NCI-H2171 treated with DMSO at 0.1 percent for 48 hours (cell line): ENCODE results near the gene SSH2.

Experiments
- DNase-seq: peaks from one replicate; lab custom pipeline; 2025; lab: John Stamatoyannopoulos, UW

Gene SSH2

DNA sequence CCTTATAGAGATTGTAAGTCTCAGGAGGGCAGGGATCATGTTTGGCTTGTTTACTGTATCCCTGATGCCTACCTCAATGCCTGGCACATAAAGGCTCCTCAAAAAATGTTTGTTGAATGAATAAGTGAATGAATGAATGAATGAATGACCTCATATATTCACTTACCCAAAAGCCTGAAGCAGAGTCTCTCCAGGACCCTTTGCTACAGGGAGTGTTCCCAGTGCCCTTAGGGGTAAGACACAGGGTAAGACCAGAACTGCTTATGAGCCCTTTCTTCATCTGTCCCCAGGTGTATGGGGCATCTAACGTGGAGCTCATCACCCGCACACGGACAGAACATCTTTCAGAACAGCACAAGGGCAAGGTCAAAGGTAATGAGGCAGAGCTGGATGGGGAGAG is 319.6 kb downstream of the SSH2 start:
- DNase-seq, result no peak

DNA sequence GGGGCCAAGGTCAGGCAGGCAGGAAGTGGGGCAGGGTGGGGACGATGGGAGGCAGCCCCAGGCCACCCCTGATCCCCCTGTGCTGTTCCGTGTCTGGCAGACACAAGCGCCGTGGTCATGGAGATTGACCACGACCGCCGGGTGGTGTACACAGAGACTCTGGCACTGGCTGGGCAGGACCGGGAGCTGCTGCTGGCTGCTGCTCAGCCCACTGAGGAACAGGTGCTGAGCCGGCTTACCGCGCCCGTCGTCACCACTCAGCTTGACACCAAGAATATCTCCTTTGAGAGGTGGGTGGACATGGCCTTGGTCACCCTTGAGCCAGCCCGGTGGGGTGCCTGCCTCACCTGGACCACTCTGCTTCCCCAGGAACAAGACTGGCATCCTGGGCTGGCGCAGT is 321.0 kb downstream of the SSH2 start:
- DNase-seq, result no peak

DNA sequence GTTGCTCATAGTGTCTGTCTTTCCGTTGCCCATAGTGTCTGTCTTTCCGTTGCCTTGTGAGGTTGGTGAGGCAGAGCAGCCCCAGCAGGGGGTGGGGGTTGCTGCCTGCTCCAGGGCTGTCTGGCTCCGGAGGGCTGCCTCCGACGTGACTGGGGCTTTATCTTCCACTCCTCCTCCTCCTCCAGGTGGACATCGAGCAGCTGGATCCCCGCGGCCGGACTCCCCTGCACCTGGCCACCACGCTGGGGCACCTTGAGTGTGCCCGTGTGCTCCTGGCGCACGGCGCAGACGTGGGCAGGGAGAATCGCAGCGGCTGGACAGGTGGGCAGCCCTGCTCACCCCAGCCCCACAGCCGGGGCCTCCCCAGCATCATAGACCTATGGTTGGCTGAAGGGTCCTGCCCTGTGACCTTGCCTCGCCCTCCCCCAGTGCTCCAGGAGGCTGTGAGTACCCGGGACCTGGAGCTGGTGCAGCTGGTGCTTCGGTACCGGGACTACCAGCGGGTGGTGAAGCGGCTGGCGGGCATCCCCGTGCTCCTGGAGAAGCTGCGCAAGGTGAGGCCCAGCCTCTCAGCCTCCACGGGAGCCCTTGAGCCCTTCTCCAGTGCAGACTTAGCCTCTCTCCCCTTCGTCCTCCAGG is 322.4 kb downstream of the SSH2 start:
- DNase-seq, result no peak

DNA sequence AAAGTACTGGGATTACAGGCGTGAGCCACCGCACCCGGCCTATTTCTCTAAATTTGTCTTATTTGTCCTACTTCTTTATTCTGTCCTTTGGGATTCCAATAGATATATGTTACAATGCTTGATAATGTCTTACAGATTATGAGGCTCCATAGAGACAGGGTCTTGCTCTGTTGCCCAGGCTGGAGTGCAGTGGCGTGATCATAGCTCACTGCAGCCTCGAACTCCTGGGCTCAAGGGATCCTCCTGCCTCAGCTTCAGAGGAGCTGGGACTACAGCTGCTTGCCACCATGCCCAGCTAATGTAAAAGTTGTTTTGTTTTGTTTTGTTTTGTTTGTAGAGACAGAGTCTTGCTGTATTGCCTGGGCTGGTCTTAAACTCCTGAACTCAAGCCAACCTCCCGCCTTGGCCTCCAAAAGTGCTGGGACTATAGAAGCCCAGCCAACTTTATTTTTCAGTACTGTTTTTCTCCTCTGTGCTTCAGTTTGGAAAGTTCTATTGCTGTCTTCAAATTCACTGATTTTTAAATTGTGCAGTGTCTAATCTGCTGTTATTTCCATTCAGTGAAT is 326.8 kb downstream of the SSH2 start:
- DNase-seq, result no peak

DNA sequence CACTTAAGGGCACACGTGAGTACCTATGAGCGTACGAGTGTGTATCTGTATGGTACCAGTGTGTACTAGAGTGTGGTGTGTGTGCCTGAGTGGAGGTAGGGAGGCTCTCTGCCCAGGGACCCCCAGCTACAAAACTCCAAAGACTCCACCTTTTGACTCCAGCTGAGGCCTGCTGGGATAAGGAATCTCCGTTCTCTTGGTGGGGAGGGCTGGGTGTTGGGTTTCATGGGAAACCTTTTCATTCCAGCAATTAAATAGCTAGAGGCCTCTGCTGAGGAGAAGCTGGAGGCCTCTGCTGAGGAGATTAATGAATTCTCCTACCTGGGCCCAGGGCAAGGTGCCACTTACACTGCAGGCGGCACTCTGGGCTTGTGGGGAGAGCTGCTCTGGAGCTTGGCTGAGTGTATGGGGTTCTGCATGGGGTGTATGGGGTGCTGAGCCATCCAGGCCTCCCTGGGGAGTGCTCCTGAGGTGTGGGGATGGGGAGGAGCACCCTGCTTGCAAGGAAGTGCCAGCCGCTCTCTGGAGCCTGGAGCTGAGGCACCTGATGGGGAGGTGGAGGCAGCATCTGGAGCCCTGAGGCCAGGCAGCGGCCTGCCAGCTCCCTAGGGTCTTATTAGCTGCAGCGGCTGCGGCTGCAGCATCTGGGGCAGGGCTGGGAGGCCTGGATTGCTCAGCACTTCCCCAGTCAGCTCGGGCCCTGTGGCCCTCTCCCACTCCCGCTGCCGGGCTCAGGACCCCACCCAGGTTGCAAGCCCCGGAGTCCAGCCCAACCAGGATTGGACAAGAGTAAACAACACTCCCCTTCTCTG is 332.5 kb downstream of the SSH2 start:
- peak; percentile 94 for DNase-seq

DNA sequence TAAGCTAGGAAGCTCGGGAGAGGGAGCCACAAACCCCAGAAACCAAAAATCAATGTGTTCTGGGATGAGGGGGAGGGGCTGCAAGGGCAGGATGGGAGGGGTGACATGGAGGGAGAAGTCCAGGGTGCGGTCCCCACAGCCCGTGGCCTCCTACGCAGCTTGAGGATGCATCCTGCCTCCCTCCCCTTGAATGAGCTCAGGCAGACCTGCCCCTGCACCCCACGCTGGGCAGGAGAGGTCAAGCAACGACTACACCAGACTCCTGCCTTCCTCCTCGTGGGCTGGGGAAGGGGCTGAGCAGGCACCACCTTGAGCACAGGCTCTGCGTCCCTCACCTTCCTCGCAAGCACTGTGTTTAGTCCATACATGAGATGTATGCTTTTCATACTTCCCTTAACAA is 333.2 kb downstream of the SSH2 start:
- DNase-seq, result no peak

DNA sequence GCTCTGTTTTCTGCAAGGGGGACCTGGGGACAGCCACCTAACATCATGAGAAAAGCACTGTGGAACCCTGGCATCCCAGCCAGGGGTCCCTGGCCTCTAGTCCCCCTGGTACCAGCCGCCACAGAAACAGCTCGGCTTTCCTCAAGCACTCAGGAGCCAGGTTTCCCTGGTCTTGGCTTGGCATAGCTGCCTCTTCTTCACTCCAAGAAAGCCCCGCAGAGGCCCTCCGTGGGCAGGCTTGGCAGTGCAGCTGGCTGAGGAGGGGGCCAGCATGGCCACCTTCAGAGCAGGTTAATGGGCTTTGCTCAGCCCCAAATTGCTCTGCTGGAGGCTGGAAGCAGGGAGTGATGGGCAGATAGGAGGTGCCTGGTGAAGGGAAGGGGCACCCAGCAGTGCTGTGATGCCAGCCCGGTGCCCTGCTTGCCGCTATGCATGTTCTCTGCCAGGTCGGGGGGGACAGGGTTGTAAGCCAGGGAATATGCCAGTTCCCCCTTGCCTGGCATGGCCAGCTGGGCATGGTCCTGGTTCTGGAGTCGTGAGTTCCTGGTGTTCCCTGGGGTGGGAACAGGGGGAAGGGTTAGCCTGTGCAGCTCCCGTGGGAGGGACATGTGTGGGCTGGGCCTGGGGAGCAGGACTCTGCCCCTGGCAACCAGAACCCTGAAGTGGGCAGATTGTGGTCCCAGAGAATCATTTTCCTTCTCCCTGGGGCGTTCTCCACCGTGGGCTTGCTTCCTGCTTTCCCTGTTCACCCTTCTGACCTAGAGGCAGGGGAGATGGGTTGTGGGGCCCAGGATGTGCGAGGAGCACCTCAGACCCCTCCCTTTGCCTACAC is 333.9 kb downstream of the SSH2 start:
- no peak for DNase-seq

DNA sequence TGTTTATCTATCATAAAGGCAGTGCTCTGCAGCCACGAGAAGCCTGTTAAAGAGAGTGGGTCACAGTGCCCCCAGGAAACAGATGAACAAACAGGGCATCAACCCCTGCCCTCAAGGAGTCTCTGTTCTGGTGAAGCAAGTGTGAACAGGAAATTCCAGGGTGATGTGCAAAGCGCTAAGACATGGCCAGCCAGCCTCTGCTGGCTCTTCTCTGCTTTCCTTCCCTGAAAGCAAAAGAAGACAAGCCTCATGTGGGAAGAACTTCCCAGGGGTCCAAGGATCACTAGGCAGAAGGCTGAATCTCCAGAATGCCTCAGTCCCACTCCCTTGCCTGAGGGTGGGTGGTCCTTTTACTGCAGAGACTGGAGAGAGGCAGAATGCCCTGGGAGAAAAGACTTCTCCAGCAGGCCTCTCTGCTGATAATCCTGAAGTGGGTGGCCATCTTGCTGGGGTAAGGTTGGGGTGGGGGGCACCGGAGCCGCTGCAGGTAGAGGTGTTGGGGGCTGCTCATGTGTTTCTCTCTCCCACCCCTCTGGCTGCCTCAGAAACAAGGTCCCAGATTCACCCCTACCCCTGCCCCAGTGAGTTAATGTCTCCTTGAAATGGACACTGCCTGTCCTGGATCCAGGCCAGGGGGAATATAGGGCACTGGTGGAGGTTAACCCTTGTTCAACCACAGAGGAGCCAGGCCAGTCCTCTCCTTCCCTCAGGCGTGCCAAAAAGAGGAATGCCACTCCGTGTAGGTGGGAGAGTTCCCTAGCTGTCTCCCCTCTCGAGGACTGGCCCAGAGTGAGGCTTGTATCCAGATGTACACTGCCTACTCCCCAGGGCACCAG is 334.7 kb downstream of the SSH2 start:
- no peak for DNase-seq

DNA sequence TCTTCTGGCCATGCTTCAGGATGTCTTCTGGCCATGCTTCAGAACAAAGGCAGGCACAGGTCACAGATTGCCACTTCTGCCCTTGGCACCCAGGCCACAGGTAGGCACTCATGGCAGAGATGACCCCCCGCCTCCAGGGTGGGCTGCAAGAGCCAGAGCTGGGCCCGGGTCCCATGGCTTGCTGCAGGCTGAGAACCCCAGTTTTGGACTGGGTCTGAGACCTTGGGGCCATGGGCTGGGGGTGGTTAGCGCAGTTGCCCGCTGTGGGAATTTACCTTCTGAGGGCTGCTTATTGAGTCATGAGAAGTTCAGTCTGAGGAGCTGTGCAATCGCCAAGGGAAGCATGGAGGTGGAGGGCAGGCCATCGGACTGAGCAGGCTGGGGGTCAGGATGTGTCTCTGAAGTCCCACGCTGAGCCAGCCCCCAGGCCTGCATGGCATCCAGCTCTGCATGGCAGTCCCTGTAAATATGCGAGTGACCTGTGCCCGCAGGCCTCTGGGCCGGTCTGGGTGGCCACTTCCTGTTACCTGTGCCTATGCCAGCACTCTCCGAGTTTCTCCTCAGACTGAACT is 335.4 kb downstream of the SSH2 start:
- no peak for DNase-seq

DNA sequence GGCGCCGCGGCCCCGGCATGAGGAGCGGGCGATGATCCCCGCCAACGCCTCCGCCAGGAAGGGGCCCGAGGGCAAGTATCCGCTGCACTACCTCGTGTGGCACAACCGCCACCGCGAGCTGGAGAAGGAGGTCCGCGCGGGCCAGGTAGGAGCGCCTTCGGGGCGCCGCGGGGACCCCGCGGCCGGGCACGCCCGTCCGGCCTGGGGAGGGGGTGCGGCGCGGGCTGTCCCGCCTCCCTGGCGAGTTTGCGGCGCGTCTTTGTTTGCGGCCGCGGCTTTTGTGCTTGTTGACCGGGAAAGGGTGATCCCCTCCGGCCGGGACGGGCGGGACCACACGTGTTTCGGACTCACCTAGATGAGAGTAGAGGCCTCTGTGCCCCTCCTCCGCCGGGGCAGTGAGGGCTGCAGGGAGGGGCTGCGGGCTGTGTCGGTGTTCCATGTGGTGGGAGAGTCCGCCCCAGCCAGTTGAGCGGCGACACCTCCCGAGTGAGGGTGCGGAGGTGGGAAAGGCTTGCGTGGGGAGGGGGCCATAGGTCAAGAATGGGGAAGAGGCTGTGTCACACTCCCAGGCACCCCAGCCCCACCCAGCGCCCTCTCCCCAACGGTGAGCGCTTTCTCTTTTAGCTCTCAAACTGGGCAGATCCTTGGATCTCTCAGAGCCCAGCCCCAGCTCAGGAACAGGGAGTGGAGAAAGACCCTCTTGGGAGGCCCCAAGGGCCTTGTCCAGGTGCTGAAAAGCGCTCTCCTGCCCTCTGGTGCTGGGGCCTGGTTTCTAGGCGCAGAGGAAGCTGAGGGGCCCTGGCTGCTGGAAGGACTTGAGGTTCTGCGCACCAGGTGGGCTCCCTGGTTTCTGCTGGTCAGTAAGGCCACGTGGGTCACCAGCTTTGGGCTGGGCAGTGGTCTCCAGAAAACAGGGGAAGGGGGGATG is 336.2 kb downstream of the SSH2 start:
- DNase-seq, result peak; percentile 51

DNA sequence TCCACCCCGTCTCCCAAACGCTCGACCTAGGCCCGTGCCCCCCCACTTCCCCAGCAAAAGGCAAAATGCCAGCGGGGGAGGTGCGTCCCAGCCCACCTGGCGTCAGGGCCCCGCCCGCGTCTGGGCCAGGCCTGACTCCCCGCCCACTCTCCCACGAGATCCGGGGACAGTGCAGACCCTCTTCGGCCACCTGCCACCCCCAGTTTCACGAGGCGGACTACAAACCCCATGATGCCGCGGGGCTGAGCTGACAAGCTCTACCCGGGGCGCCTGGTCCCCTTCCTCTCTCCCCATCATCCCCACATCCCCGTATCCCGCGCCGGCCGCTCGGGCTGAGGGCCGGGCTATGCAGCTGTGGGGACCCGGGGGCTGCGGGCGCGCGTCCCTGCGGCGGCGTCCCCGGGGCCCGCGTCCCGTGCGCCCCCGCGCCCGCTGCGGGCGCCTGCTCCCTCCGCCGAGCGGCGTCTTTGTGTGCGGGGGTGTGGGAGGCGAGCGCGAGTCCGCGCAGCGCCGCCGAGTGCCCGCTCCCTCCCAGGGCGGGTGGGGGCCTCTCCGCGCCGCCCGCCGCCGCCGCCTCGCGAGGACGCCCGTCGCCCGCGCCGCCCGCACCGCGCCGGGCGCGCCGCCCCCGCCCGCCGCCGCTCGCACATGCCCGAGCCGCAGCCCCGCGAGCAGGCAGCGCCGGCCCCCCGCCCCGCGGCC is 337.0 kb downstream of the SSH2 start, which contains the start of gene ANKRD13B:
ANKRD13B (plus strand) TSS at position 283 of the 702 bp plus-strand sequence. CDS start 490 bp downstream, outside the sequence.
- DNase-seq, result peak; percentile 87

DNA sequence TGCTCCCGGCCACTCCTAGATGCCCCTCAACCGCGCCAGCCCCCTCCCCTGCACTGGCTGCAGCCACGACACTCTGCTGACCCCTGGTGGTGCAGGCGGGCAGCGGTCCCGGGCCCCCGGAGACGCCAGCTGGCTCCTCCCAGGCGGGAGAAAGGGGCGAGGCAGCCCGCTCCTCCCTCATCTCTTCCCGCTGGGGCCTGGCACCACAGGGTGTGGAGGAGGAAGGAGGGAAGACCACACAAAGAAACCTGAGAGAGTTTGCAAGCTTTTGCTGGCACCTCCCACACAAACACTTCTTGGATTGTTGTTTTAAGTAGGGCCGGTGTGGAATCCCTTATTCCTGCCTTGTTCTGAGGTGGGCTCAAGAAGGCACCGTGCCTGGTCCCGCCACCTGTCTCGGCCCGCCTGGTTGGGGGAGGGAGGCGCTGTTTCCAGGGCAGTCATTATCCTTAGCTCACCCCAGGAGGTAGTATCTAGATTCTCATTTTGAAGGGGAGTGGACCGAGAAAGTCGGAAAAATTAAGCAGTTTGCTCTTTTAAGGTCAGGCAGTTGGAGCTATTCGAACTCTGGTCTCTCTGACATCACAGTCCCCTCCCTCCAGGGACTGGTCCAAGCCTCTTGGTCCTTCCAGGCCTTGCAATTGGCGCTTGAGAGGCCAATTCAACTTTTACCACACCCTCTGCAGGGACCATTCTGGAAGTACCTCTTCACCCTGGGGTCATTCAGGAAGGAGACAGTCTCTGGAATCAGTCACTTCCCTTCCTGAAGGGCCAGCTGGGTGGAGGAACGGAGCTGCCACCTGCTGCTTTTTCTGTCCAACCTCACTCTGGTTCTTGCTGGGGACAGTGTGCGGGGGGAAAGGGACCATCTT is 338.1 kb downstream of the SSH2 start:
- peak; percentile 93 for DNase-seq

DNA sequence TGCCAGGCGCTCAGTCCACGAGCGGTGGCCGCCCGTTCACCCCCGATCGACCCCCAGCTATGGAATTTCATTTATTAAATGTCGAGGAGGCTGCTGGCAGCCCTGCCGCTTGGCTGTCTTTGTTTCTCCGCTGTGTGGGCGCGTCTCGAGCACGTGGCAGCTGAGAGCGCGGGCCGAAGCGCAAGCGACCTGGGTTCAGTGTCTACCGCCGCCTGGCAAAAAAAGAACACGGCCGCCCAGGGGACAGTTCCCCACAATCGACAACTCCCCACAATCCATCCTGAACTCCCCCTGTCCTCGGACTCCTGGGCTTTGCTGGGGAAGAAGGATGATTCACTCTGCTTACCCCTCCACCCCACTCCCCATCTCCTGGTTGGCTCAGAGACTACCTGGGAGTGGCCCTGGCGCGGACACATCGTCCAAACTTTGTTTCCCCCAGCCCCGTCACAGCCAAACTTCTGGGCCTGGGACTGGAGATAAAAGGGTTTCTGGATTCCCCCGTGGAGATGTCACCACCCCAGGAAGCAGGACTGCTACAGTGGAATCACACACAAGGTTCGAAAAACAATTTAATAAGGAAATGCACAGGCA is 338.8 kb downstream of the SSH2 start:
- peak; percentile 82 for DNase-seq

DNA sequence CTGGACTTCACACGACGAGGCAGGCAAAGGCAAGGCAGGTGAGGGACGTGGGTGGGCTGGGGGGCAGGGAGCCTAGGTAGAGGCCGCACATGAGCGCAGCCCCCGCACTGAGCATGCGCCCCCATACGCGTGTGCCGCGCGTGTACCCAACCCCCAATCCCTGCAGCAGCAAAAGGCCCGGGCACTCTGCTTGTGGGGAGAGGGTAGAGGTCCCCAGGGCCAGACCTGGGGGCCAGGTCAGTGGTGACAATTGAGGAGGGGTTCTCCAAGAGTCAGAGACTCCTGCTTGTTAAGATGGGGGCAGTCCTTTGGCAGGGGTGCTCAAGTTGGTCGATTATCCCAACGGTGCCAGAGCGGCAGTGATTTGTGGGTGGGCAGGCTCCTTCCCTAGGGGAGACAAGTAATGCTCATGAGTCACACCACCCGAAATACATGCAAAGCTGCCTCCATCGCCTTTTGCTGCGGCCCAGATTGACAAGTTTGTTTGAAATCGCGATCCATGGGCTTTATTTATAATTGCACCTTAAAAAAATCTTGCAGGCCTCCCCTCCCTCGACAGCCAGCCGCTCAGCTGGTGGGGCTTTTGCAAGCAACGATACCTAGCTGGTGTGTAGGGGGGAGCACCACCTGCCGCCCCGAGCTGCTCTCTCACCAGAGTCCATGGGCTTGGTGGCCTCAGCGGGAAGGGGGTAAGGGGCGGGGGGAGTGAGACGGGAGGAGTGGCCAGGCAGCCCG is 339.4 kb downstream of the SSH2 start:
- peak; percentile 93 for DNase-seq

DNA sequence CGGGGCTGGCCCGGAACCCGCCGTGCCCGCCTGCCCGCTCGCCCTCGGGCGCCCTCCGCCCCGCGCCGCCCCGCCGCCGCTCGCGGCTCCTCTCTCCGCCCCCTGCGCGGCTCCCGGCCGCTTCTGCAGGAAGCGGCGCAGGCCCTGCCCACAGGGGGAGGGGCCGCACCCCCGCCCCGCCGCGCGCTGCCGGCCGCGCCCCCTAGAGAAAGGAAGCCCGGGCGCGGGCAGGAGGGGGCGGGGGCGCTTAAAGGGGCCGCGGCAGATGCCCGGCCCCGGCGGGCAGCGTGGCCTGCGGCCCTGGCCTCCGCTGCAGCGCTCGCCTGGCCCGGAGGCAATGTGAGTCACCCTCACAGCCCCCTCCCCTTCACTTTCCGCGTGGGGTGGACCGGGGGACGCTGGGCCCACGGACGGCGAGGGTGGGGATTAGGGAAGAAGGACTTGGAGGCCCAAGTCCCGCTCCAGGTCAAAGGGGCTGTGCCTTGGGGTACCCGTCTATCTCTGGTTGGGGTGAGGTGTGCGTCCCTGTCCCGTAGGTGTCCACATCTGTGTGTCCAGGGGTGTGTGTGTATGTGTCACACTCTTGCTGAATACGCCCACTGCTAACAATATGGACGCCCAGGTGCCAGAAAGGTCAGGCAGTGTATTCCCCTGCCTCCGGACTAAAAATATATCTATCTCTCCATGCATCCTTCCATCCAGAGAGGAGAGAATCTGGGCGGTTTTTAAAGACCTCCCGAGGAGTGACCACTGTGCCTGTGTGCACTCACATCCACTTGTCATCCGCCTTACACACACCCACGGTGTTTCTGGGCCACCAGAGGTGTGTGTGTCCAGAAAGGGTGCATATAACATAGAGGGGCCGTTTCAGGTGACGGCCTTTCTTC is 340.3 kb downstream of the SSH2 start, which contains the start of gene GIT1:
GIT1 (minus strand) TSS at position 125 of the 887 bp plus-strand sequence. CDS start 270 bp downstream, outside the sequence.
- peak; percentile 72 for DNase-seq
